ENCODE results near the gene FRZB. TPM values are rescaled to one million over a fixed set of nuclear protein-coding genes. Genes with fewer than 3 reads are reported as not detected.

FRZB gene
- total and polyA plus RNA-seq, 12 donors: 0.30 to 2.5 (median 1.6) TPM

GRCh38 chr2:182868054-182868796, 1.8 kb upstream of the FRZB start:
- Histone ChIP-seq H3K36me3 (replicated peaks in 1 of 2) (no peaks in the 10 kb centered on the region), H3K27me3 (no peaks in the 10 kb centered on the region), H3K27ac (no peak overlapping the region), H3K4me3 (no peak overlapping the region), H3K4me1 (replicated peaks in 1 of 2) (peaks cover 0 to 16% of the 10 kb centered on the region in 2 donors), H3K9me3 (replicated peaks in 1 of 3) (no peaks in the 10 kb centered on the region)
- 66 to 83% (median 77%) methylated on average over 6 of the region's 6 CpGs for WGBS, 4 donors
- intact Hi-C loops (cut with DNase I): no loop called here
- no peak for DNase-seq
- TF ChIP-seq CTCF (IDR thresholded peaks at IDR 0.05): no peak
- TF ChIP-seq POLR2A (IDR thresholded peaks at IDR 0.05): no peak

- no peaks in the 10 kb centered on the region for H3K27me3 ChIP-seq
- peak overlapping the region in 1 of 5 donors; percentile 25 for H3K27ac ChIP-seq
- H3K9me3 ChIP-seq (replicated peaks in 1 of 3): no peaks in the 10 kb centered on the region
- WGBS, 4 donors: 47 to 55% (median 52%) methylated on average over 12 of the region's 12 CpGs
- intact Hi-C loops (cut with DNase I): no loop called here
- peak overlapping the region in 1 of 4 donors; percentile 60 for H3K4me3 ChIP-seq
- H3K36me3 ChIP-seq (replicated peaks in 1 of 2): no peaks in the 10 kb centered on the region
- TF ChIP-seq POLR2A (IDR thresholded peaks at IDR 0.05) (no peak), CTCF (IDR thresholded peaks at IDR 0.05) (no peak)
- DNase-seq: no peak
- peaks cover 0 to 16% of the 10 kb centered on the region in 2 donors for H3K4me1 ChIP-seq (replicated peaks in 1 of 2)
These were observed 1.1 kb upstream of the FRZB start for GRCh38 chr2:182867426-182868053.

GRCh38 chr2:182866095-182866460, 359 bp downstream of the FRZB start:
- 24 to 49% (median 28%) methylated on average over 5 to 19 of the region's 19 CpGs for WGBS, 4 donors
- DNase-seq: no peak
- Histone ChIP-seq H3K4me1 (replicated peaks in 1 of 2) (peaks cover 0 to 16% of the 10 kb centered on the region in 2 donors), H3K27ac (peak overlapping the region in 1 of 5 donors; percentile 25), H3K36me3 (replicated peaks in 1 of 2) (no peaks in the 10 kb centered on the region), H3K4me3 (peak overlapping the region in 2 of 4 donors; percentile 10 to 60), H3K9me3 (replicated peaks in 1 of 3) (no peaks in the 10 kb centered on the region), H3K27me3 (no peaks in the 10 kb centered on the region)
- TF ChIP-seq POLR2A (IDR thresholded peaks at IDR 0.05) (no peak), CTCF (IDR thresholded peaks at IDR 0.05) (no peak)
- intact Hi-C loops (cut with DNase I): no loop called here

GRCh38 chr2:182864949-182865570, 1.4 kb downstream of the FRZB start:
- Histone ChIP-seq H3K27me3 (no peaks in the 10 kb centered on the region), H3K4me3 (no peak overlapping the region), H3K27ac (no peak overlapping the region), H3K36me3 (replicated peaks in 1 of 2) (no peaks in the 10 kb centered on the region), H3K4me1 (replicated peaks in 1 of 2) (peaks cover 0 to 16% of the 10 kb centered on the region in 2 donors), H3K9me3 (replicated peaks in 1 of 3) (no peaks in the 10 kb centered on the region)
- 90 to 94% (median 92%) methylated on average over 4 of the region's 4 CpGs for WGBS, 4 donors
- intact Hi-C loops (cut with DNase I): no loop called here
- DNase-seq: no peak
- TF ChIP-seq POLR2A (IDR thresholded peaks at IDR 0.05): no peak
- TF ChIP-seq CTCF (IDR thresholded peaks at IDR 0.05): no peak

Measured in adrenal gland (tissue), 12 donors.